Measurements from ENCODE around the gene SLC29A1. TPM values are rescaled to one million over a fixed set of nuclear protein-coding genes. Genes with fewer than 3 reads are reported as not detected.

The SLC29A1 gene
- total RNA-seq, 1 donor from 2014 or later: 5.5 TPM

Small RNA genes within 50 kb of the gene (small RNA-seq; reads per million reads assigned to genes)
- not detected for gene RN7SL811P

Other genes with a start within 250 kb of the SLC29A1 start
- gene MRPL14, start 96.1 kb upstream of the SLC29A1 start, total RNA-seq: 34.6 TPM
- 41.3 TPM for gene TMEM63B, start 96.0 kb upstream of the SLC29A1 start, total RNA-seq
- gene CAPN11, start 64.8 kb upstream of the SLC29A1 start, total RNA-seq: not detected
- not detected for gene MYMX, start 6.7 kb upstream of the SLC29A1 start, total RNA-seq
- gene HSP90AB1, start 23.5 kb downstream of the SLC29A1 start, total RNA-seq: 440 TPM
- 33.1 TPM for gene SLC35B2, start 33.9 kb downstream of the SLC29A1 start, total RNA-seq
- 7.8 TPM for gene NFKBIE, start 42.0 kb downstream of the SLC29A1 start, total RNA-seq
- 53.5 TPM for gene TMEM151B, start 46.9 kb downstream of the SLC29A1 start, total RNA-seq
- 14.5 TPM for gene AARS2, start 89.8 kb downstream of the SLC29A1 start, total RNA-seq
- 0.62 TPM for gene SPATS1, start 119.1 kb downstream of the SLC29A1 start, total RNA-seq
- gene CDC5L, start 164.1 kb downstream of the SLC29A1 start, total RNA-seq: 55.7 TPM

Measured in occipital lobe (tissue), 2 donors.